ENCODE results near the gene SRSF4.
A peak's percentile ranks its signal among the peaks of the same experiment; 100 is the strongest.
"Not testable (repeated sequence)": the region's sequence is repeated elsewhere in the genome, so short reads cannot be mapped to it uniquely, and the experiment has no call there.

The SRSF4 gene

DNA sequence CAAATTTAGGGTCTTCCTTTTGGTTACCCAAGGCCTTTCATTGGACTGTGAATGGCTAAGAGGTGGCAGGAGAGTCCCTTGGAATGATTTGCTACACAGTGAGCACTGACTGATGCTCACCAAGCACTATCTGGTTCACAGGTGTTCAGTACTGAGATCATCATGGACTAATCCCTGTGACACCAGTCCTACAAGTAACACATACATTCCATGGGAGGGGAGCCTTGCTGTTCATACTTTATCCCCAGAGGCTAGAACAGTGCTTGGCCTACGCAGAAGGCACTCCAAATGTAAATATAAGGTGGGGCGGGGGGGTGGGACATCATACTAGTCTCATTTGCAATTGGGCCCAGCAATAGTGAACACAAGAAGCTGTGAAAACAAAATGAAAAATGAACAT is 37.5 kb downstream of the SRSF4 start:
- ChIA-PET POLR2A (interaction anchor here (0.6 kb wide), 1 partner anchor 15 kb away, joined by 3 read pairs; no protein-coding TSS in a partner anchor), CTCF (no interaction called here)
- WGBS (ENCODE audit: insufficient coverage), result 100% methylated on average over 1 of the region's 2 CpGs
- Histone ChIP-seq H3K4me3 (ENCODE audit: control insufficient read depth in 1 of 7, extremely low read depth in 1 of 7, insufficient read depth in 4 of 7, low read depth in 2 of 7, low read length in 6 of 7) (no peak overlapping the region), H3K4me1 (ENCODE audit: control extremely low read depth in 1 of 4, control insufficient read depth in 4 of 4, insufficient read depth in 4 of 4, low read length in 3 of 4) (no peaks in the 10 kb centered on the region), H3K27me3 (replicated peaks in 2 of 5; ENCODE audit: control insufficient read depth in 4 of 5, insufficient read depth in 5 of 5, low read length in 4 of 5) (no peaks in the 10 kb centered on the region), H3K9me3 (ENCODE audit: control extremely low read depth in 1 of 5, control insufficient read depth in 4 of 5, insufficient read depth in 2 of 5, low read depth in 1 of 5, low read length in 4 of 5) (no peaks in the 10 kb centered on the region), H3K27ac (ENCODE audit: insufficient read depth in 1 of 2, low read depth in 1 of 2, low read length in 2 of 2, poor library complexity in 1 of 2, severe bottlenecking in 2 of 2) (no peak overlapping the region), H3K36me3 (ENCODE audit: control insufficient read depth in 4 of 4, insufficient read depth in 4 of 4, low read length in 3 of 4) (peaks cover 19 to 39% (median 29%) of the 10 kb centered on the region in 4 experiments)
- no peak for DNase-seq

DNA sequence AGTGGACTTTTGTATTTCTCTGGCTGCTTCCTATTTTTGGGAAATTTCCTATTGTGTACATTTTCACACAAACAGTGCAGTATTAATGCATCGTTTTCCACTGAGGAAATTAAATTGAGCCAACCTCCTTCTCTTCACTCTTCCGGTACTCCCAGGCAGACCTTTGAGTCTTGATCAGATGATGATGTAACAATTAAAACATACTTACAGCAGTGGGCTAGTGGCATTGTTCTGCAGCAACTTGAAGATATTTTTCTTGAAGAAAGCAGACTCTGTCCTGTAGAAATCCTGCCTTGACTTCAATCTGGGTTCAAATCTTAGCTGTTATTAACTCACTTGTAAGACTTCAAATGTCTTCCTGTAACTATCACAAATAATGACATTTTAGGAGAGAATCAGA is 39.0 kb downstream of the SRSF4 start:
- H3K27ac ChIP-seq (ENCODE audit: insufficient read depth in 1 of 2, low read depth in 1 of 2, low read length in 2 of 2, poor library complexity in 1 of 2, severe bottlenecking in 2 of 2), result no peak overlapping the region
- DNase-seq, result no peak
- no peaks in the 10 kb centered on the region for H3K9me3 ChIP-seq (ENCODE audit: control extremely low read depth in 1 of 5, control insufficient read depth in 4 of 5, insufficient read depth in 2 of 5, low read depth in 1 of 5, low read length in 4 of 5)
- H3K4me1 ChIP-seq (ENCODE audit: control extremely low read depth in 1 of 4, control insufficient read depth in 4 of 4, insufficient read depth in 4 of 4, low read length in 3 of 4), result no peaks in the 10 kb centered on the region
- no peak overlapping the region for H3K4me3 ChIP-seq (ENCODE audit: control insufficient read depth in 1 of 7, extremely low read depth in 1 of 7, insufficient read depth in 4 of 7, low read depth in 2 of 7, low read length in 6 of 7)
- H3K27me3 ChIP-seq (replicated peaks in 2 of 5; ENCODE audit: control insufficient read depth in 4 of 5, insufficient read depth in 5 of 5, low read length in 4 of 5), result no peaks in the 10 kb centered on the region
- 100% methylated on average over 2 of the region's 2 CpGs for WGBS (ENCODE audit: insufficient coverage)
- POLR2A ChIA-PET, result no interaction called here
- CTCF ChIA-PET, result interaction anchor here (0.6 to 1.4 kb wide), 2 partner anchors 23 to 25 kb away, joined by 3 to 4 read pairs; no protein-coding TSS in a partner anchor
- H3K36me3 ChIP-seq (ENCODE audit: control insufficient read depth in 4 of 4, insufficient read depth in 4 of 4, low read length in 3 of 4), result peaks cover 8 to 25% (median 18%) of the 10 kb centered on the region in 4 experiments

DNA sequence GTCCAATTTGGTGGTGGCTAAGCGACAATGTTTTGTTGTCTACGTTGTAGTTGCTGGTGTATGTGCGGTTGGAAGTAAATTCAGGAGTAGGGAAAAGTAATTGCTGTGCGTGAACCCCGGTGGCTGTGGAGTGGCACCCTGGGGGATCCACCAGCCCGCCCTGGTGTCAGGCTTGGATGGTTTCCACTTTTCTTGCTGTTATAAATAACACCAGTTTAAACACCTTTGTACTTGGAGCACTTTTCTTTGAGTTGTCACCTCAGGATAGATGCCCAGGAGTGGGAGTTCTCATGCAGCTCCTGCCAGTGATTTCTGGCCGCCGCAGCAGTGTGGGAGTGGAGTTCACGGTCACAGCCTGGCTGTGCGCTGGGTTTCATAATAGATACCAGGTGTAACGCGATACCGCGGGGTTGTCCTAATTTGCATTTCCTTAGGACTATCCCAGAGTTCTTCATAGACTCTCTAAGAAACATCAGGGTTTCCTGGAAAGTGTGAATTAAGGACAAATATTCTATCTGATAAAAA is 45.2 kb downstream of the SRSF4 start:
- WGBS (ENCODE audit: insufficient coverage), result 80% methylated on average over 12 of the region's 14 CpGs
- Histone ChIP-seq H3K36me3 (ENCODE audit: control insufficient read depth in 4 of 4, insufficient read depth in 4 of 4, low read length in 3 of 4) (no peaks in the 10 kb centered on the region), H3K4me3 (ENCODE audit: control insufficient read depth in 1 of 7, extremely low read depth in 1 of 7, insufficient read depth in 4 of 7, low read depth in 2 of 7, low read length in 6 of 7) (no peak overlapping the region), H3K9me3 (ENCODE audit: control extremely low read depth in 1 of 5, control insufficient read depth in 4 of 5, insufficient read depth in 2 of 5, low read depth in 1 of 5, low read length in 4 of 5) (no peaks in the 10 kb centered on the region), H3K27ac (ENCODE audit: insufficient read depth in 1 of 2, low read depth in 1 of 2, low read length in 2 of 2, poor library complexity in 1 of 2, severe bottlenecking in 2 of 2) (no peak overlapping the region), H3K27me3 (replicated peaks in 2 of 5; ENCODE audit: control insufficient read depth in 4 of 5, insufficient read depth in 5 of 5, low read length in 4 of 5) (peaks cover 0 to 22% (median 6%) of the 10 kb centered on the region in 5 experiments), H3K4me1 (ENCODE audit: control extremely low read depth in 1 of 4, control insufficient read depth in 4 of 4, insufficient read depth in 4 of 4, low read length in 3 of 4) (peaks cover 0 to 9% (median 4%) of the 10 kb centered on the region in 4 experiments)
- no peak for DNase-seq
- ChIA-PET CTCF (no interaction called here), POLR2A (no interaction called here)

DNA sequence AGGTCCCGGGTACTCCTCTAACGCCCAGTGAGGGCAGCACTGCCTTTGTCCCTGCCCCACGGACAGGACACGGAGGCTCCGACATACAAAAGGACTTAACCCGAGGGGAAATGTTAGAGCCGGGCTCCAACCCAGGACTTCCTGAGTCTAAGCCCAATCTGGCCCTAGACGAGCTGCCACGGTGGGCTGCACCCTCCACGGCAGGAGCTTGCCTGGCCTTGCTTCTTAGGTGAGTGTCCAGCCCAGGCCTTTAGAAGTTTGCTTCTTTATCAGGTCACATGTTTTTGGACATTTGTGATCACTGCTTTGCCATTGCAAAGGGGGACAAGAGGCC is 47.0 kb downstream of the SRSF4 start:
- no peak for DNase-seq
- 69% methylated on average over 10 of the region's 10 CpGs for whole genome bisulfite sequencing (ENCODE audit: insufficient coverage)
- Histone ChIP-seq H3K36me3 (ENCODE audit: control insufficient read depth in 4 of 4, insufficient read depth in 4 of 4, low read length in 3 of 4) (no peaks in the 10 kb centered on the region), H3K4me3 (ENCODE audit: control insufficient read depth in 1 of 7, extremely low read depth in 1 of 7, insufficient read depth in 4 of 7, low read depth in 2 of 7, low read length in 6 of 7) (peak overlapping the region in 3 of 7 experiments; percentile 36 to 46 (median 39)), H3K27ac (ENCODE audit: insufficient read depth in 1 of 2, low read depth in 1 of 2, low read length in 2 of 2, poor library complexity in 1 of 2, severe bottlenecking in 2 of 2) (no peak overlapping the region), H3K9me3 (ENCODE audit: control extremely low read depth in 1 of 5, control insufficient read depth in 4 of 5, insufficient read depth in 2 of 5, low read depth in 1 of 5, low read length in 4 of 5) (no peaks in the 10 kb centered on the region), H3K4me1 (ENCODE audit: control extremely low read depth in 1 of 4, control insufficient read depth in 4 of 4, insufficient read depth in 4 of 4, low read length in 3 of 4) (peaks cover 0 to 9% (median 4%) of the 10 kb centered on the region in 4 experiments), H3K27me3 (replicated peaks in 2 of 5; ENCODE audit: control insufficient read depth in 4 of 5, insufficient read depth in 5 of 5, low read length in 4 of 5) (peaks cover 0 to 22% (median 6%) of the 10 kb centered on the region in 5 experiments)
- ChIA-PET POLR2A (no interaction called here), CTCF (interaction anchor here (0.6 to 2.7 kb wide), 2 partner anchors 13 to 21 kb away, joined by 3 to 8 read pairs; no protein-coding TSS in a partner anchor)

DNA sequence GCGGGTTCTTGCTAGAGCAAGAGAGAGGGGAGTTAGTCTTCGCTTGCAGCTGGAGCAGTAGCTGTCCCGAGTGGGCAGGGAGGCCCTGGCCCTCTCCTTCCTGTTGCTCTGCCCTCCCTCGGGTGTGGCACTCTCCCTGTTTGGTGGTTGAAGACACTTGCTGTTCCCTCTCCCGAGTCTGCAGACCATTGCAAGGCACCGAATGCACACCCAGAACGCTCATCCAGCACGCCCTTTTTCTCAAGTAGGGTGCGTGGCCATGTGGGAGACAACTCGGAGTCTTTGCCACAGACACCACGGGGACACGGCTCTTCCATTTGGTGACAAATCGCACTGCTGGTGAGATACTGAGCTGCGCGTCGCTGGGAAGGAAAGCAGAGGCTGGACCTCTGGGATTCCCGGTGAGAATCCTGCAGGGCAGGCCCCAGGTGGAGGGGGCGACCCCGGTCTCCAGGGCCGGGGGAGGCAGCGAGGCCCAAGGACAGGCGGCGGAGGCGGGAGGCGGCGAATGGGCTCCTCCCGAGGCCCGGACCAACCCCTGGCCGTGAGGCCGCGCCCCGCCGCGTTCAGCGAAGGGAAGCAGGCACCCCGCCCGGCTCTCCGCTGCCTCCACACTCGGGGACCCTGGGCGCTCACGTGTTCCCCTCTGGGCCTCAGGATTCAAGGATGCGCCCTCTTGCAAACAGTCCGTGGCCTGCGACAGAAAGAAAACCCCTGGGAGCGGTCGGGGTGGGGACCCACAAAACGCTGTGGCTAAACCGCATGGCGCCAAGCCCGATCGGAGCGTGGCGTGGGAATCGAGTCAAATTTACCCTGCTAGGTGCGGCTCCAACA is 47.6 kb downstream of the SRSF4 start:
- peak overlapping the region in 3 of 7 experiments; percentile 36 to 46 (median 39) for H3K4me3 ChIP-seq (ENCODE audit: control insufficient read depth in 1 of 7, extremely low read depth in 1 of 7, insufficient read depth in 4 of 7, low read depth in 2 of 7, low read length in 6 of 7)
- no peaks in the 10 kb centered on the region for H3K9me3 ChIP-seq (ENCODE audit: control extremely low read depth in 1 of 5, control insufficient read depth in 4 of 5, insufficient read depth in 2 of 5, low read depth in 1 of 5, low read length in 4 of 5)
- no peaks in the 10 kb centered on the region for H3K36me3 ChIP-seq (ENCODE audit: control insufficient read depth in 4 of 4, insufficient read depth in 4 of 4, low read length in 3 of 4)
- peaks cover 0 to 9% (median 4%) of the 10 kb centered on the region in 4 experiments for H3K4me1 ChIP-seq (ENCODE audit: control extremely low read depth in 1 of 4, control insufficient read depth in 4 of 4, insufficient read depth in 4 of 4, low read length in 3 of 4)
- no peak overlapping the region for H3K27ac ChIP-seq (ENCODE audit: insufficient read depth in 1 of 2, low read depth in 1 of 2, low read length in 2 of 2, poor library complexity in 1 of 2, severe bottlenecking in 2 of 2)
- peak in 1 of 3 donors; percentile 5 for DNase-seq
- ChIA-PET POLR2A (no interaction called here), CTCF (interaction anchor here (0.6 to 2.7 kb wide), 2 partner anchors 13 to 21 kb away, joined by 3 to 8 read pairs; no protein-coding TSS in a partner anchor)
- H3K27me3 ChIP-seq (replicated peaks in 2 of 5; ENCODE audit: control insufficient read depth in 4 of 5, insufficient read depth in 5 of 5, low read length in 4 of 5), result peaks cover 0 to 22% (median 6%) of the 10 kb centered on the region in 5 experiments
- WGBS (ENCODE audit: insufficient coverage), result 71% methylated on average over 54 of the region's 55 CpGs

DNA sequence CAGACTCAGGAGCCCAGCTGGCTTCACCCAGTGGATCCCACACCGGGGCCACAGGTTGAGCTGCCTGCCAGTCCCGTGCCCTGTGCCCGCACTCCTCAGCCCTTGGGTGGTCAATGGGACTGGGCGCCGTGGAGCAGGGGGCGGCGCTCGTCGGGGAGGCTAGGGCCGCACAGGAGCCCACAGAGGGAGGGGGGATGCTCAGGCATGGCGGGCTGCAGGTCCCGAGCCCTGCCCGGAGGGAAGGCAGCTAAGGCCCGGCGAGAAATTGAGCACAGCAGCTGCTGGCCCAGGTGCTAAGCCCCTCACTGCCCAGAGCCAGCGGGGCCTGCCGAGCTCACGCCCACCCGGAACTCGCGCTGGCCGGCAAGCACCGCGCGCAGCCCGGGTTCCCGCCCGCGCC is 50.6 kb downstream of the SRSF4 start:
- H3K27me3 ChIP-seq (replicated peaks in 2 of 5; ENCODE audit: control insufficient read depth in 4 of 5, insufficient read depth in 5 of 5, low read length in 4 of 5), result peaks cover 0 to 36% (median 6%) of the 10 kb centered on the region in 5 experiments
- POLR2A ChIA-PET; H3K36me3 ChIP-seq (ENCODE audit: control insufficient read depth in 4 of 4, insufficient read depth in 4 of 4, low read length in 3 of 4); H3K9me3 ChIP-seq (ENCODE audit: control extremely low read depth in 1 of 5, control insufficient read depth in 4 of 5, insufficient read depth in 2 of 5, low read depth in 1 of 5, low read length in 4 of 5); DNase-seq; H3K27ac ChIP-seq (ENCODE audit: insufficient read depth in 1 of 2, low read depth in 1 of 2, low read length in 2 of 2, poor library complexity in 1 of 2, severe bottlenecking in 2 of 2); H3K4me1 ChIP-seq (ENCODE audit: control extremely low read depth in 1 of 4, control insufficient read depth in 4 of 4, insufficient read depth in 4 of 4, low read length in 3 of 4); H3K4me3 ChIP-seq (ENCODE audit: control insufficient read depth in 1 of 7, extremely low read depth in 1 of 7, insufficient read depth in 4 of 7, low read depth in 2 of 7, low read length in 6 of 7): not testable (repeated sequence)
- CTCF ChIA-PET, result interaction anchor here (1.0 to 1.5 kb wide), 2 partner anchors 10 to 24 kb away, joined by 3 to 10 read pairs; no protein-coding TSS in a partner anchor
- WGBS (ENCODE audit: insufficient coverage), result 98% methylated on average over 15 of the region's 29 CpGs

DNA sequence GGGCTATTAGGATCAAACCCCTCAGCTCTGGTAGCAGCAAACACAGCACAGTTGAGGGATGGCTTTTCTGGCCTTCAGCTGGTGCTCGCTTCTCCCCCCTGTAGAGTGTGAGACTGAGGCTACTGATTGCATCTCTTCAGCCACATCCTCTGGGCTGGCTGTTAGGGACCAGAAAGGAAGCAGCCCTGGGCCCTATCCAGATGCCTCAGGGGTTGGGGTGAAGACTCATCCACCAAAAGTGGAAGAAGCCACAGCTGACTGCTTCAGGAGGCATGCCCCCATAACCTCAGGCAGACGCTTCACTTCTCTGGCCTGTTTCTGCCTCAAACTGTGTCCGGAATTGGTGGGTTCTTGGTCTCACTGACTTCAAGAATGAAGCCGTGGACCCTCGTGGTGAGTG is 51.8 kb downstream of the SRSF4 start:
- CTCF ChIA-PET, result interaction anchor here (1.7 kb wide), 1 partner anchor 9 kb away, joined by 4 read pairs; no protein-coding TSS in a partner anchor
- H3K9me3 ChIP-seq (ENCODE audit: control extremely low read depth in 1 of 5, control insufficient read depth in 4 of 5, insufficient read depth in 2 of 5, low read depth in 1 of 5, low read length in 4 of 5), result no peaks in the 10 kb centered on the region
- H3K27ac ChIP-seq (ENCODE audit: insufficient read depth in 1 of 2, low read depth in 1 of 2, low read length in 2 of 2, poor library complexity in 1 of 2, severe bottlenecking in 2 of 2), result no peak overlapping the region
- no peak overlapping the region for H3K4me3 ChIP-seq (ENCODE audit: control insufficient read depth in 1 of 7, extremely low read depth in 1 of 7, insufficient read depth in 4 of 7, low read depth in 2 of 7, low read length in 6 of 7)
- DNase-seq, result peak in 2 of 3 donors; percentile 33 to 55
- WGBS (ENCODE audit: insufficient coverage), result 83% methylated on average over 4 of the region's 5 CpGs
- POLR2A ChIA-PET, result no interaction called here
- H3K27me3 ChIP-seq (replicated peaks in 2 of 5; ENCODE audit: control insufficient read depth in 4 of 5, insufficient read depth in 5 of 5, low read length in 4 of 5), result peaks cover 0 to 41% (median 7%) of the 10 kb centered on the region in 5 experiments
- peaks cover 0 to 11% (median 5%) of the 10 kb centered on the region in 4 experiments for H3K4me1 ChIP-seq (ENCODE audit: control extremely low read depth in 1 of 4, control insufficient read depth in 4 of 4, insufficient read depth in 4 of 4, low read length in 3 of 4)
- H3K36me3 ChIP-seq (ENCODE audit: control insufficient read depth in 4 of 4, insufficient read depth in 4 of 4, low read length in 3 of 4), result no peaks in the 10 kb centered on the region
